Epithelial cell of esophagus (primary cell): Measurements from ENCODE around the gene MTFP1.

Experiments
- DNase-seq: peaks from one replicate; pipeline ENCODE4 v3.0.0; 2010; ENCODE audit warnings: low read depth
- H3K4me3 ChIP-seq: 2 replicates; pipeline ENCODE4 v1.5.1; 2011; ENCODE audit warnings: mild to moderate bottlenecking, low read length, control low read depth
- CTCF ChIP-seq: IDR thresholded peaks from 2 replicates; pipeline ENCODE4 v1.5.1; 2011; ENCODE audit warnings: low read depth, mild to moderate bottlenecking, low read length, control low read depth, inconsistent platforms; ENCODE audit not compliant: insufficient read depth; ENCODE audit errors: missing control alignments

The MTFP1 gene

GRCh38 chr22:30404307-30404706, 21.3 kb upstream of the MTFP1 start:
- DNase-seq, result no peak
- TF ChIP-seq CTCF, result no peak
- no peak overlapping the region for H3K4me3 ChIP-seq

- H3K4me3 ChIP-seq, result no peak overlapping the region
- no peak for TF ChIP-seq CTCF
- DNase-seq, result no peak
These were observed 19.8 kb upstream of the MTFP1 start for GRCh38 chr22:30405731-30406130.

- H3K4me3 ChIP-seq, result no peak overlapping the region
- TF ChIP-seq CTCF, result no peak
- no peak for DNase-seq
These were observed 19.2 kb upstream of the MTFP1 start for GRCh38 chr22:30406400-30406799.

- peak; percentile 77 for DNase-seq
- no peak for TF ChIP-seq CTCF
- H3K4me3 ChIP-seq, result no peak overlapping the region
These were observed 17.0 kb upstream of the MTFP1 start for GRCh38 chr22:30408388-30409102.

GRCh38 chr22:30411780-30412179, 13.8 kb upstream of the MTFP1 start:
- DNase-seq, result peak; percentile 92
- no peak overlapping the region for H3K4me3 ChIP-seq
- no peak for TF ChIP-seq CTCF

GRCh38 chr22:30413001-30413400, 12.6 kb upstream of the MTFP1 start:
- TF ChIP-seq CTCF, result no peak
- H3K4me3 ChIP-seq, result no peak overlapping the region
- DNase-seq, result no peak

GRCh38 chr22:30413745-30414524, 11.6 kb upstream of the MTFP1 start:
- TF ChIP-seq CTCF, result no peak
- H3K4me3 ChIP-seq, result no peak overlapping the region
- DNase-seq, result no peak
